ENCODE measurements around the gene CHKB. TPM values are rescaled to one million over a fixed set of nuclear protein-coding genes. Genes with fewer than 3 reads are reported as not detected.
"Not testable (repeated sequence)": the region's sequence is repeated elsewhere in the genome, so short reads cannot be mapped to it uniquely, and the experiment has no call there.

Gene CHKB
- total RNA-seq, 1 experiment from 2014 or later: 55.1 TPM

- ChIA-PET POLR2A (no interaction called here), CTCF (no interaction called here), RAD21 (ENCODE audit: low non-redundant PET in 1 of 2, low total read pairs in 2 of 2, uncharacterized antibody in 2 of 2, unreplicated experiment in 2 of 2) (no interaction called here)
Observed at GRCh38 chr22:50609599-50609998, 26.9 kb upstream of the CHKB start.

DNA sequence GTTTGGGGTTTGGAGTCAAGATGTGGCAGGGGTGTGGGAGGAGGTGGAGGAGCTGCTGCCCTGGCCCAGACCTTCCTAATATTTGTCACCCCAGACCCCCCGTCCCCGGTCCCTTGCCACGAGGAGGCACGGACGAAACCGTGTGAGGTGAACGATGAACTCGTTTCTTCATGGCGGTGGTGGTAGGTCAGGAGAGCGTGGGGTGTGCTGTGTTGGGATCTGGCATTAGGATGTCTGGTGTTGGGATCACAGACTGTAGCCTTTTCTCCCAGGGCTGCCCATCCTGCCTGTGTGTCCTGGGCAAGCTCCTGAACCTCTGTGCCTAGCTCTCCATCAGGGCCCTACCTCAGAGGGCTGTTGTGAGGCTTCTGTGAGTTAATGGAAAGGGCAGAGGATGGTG, 26.3 kb upstream of the CHKB start:
- no peak for ATAC-seq
- Histone ChIP-seq H3K27me3 (ENCODE audit: insufficient read depth, low read length) (no peaks in the 10 kb centered on the region), H3K9me2 (ENCODE audit: insufficient read depth) (no peaks in the 10 kb centered on the region), H3K9ac (ENCODE audit: low read length) (no peak overlapping the region), H3K36me3 (ENCODE audit: control insufficient read depth in 1 of 2, insufficient read depth in 2 of 2, low read length in 2 of 2) (no peaks in the 10 kb centered on the region), H3K4me1 (ENCODE audit: control insufficient read depth in 1 of 2, insufficient read depth in 2 of 2, low read length in 2 of 2) (peaks cover 15 to 19% of the 10 kb centered on the region in 2 experiments), H2AFZ (ENCODE audit: low read depth, low read length, poor library complexity, severe bottlenecking) (no peak overlapping the region), H4K20me1 (ENCODE audit: insufficient read depth) (no peaks in the 10 kb centered on the region), H3K4me2 (ENCODE audit: low read length) (no peak overlapping the region), H3K9me3 (ENCODE audit: control insufficient read depth in 1 of 2, insufficient read depth in 1 of 2, low read depth in 1 of 2, low read length in 2 of 2) (no peaks in the 10 kb centered on the region), H3K4me3 (replicated peaks in 1 of 2; ENCODE audit: low read depth in 1 of 2, low read length in 2 of 2) (no peak overlapping the region), H3K27ac (ENCODE audit: low read depth, low read length) (no peak overlapping the region), H3K79me2 (ENCODE audit: insufficient read depth, low read length) (no peaks in the 10 kb centered on the region)
- TF ChIP-seq SRF (IDR thresholded peaks at IDR 0.05; ENCODE audit: low read depth) (no peak), ZFX (IDR thresholded peaks at IDR 0.05) (no peak), MAX (IDR thresholded peaks at IDR 0.05) (no peak), POLR2AphosphoS5 (IDR thresholded peaks at IDR 0.05; ENCODE audit: low read depth, low read length) (no peak), POLR2A (IDR thresholded peaks at IDR 0.05; ENCODE audit: borderline replicate concordance, extremely low read depth, insufficient read depth, insufficient read length) (no peak), RAD21 (IDR thresholded peaks at IDR 0.05; ENCODE audit: low read depth) (no peak), CEBPB (IDR thresholded peaks at IDR 0.05; ENCODE audit: low read depth) (no peak), EZH2phosphoT487 (IDR thresholded peaks at IDR 0.05; ENCODE audit: borderline replicate concordance) (no peak), SP1 (IDR thresholded peaks at IDR 0.05; ENCODE audit: low read depth) (no peak), EZH2 (IDR thresholded peaks at IDR 0.05) (no peak)
- TF ChIP-seq, protein P1, sequence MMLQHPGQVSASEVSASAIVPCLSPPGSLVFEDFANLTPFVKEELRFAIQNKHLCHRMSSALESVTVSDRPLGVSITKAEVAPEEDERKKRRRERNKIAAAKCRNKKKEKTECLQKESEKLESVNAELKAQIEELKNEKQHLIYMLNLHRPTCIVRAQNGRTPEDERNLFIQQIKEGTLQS (IDR thresholded peaks at IDR 0.05): no peak
- TF ChIP-seq, protein P2, sequence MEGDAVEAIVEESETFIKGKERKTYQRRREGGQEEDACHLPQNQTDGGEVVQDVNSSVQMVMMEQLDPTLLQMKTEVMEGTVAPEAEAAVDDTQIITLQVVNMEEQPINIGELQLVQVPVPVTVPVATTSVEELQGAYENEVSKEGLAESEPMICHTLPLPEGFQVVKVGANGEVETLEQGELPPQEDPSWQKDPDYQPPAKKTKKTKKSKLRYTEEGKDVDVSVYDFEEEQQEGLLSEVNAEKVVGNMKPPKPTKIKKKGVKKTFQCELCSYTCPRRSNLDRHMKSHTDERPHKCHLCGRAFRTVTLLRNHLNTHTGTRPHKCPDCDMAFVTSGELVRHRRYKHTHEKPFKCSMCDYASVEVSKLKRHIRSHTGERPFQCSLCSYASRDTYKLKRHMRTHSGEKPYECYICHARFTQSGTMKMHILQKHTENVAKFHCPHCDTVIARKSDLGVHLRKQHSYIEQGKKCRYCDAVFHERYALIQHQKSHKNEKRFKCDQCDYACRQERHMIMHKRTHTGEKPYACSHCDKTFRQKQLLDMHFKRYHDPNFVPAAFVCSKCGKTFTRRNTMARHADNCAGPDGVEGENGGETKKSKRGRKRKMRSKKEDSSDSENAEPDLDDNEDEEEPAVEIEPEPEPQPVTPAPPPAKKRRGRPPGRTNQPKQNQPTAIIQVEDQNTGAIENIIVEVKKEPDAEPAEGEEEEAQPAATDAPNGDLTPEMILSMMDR (IDR thresholded peaks at IDR 0.05 in 2 of 3, conservative IDR thresholded peaks at IDR 0.05 in 1 of 3; ENCODE audit: borderline replicate concordance in 1 of 3, insufficient read depth in 1 of 3, low read depth in 2 of 3, low read length in 2 of 3): no peak
- RAD21 ChIA-PET (ENCODE audit: low non-redundant PET in 1 of 2, low total read pairs in 2 of 2, uncharacterized antibody in 2 of 2, unreplicated experiment in 2 of 2): no interaction called here
- POLR2A ChIA-PET: no interaction called here
- no peak for DNase-seq (ENCODE audit: low read depth, low spot score)
- intact Hi-C loops (cut with micrococcal nuclease): no loop called here
- CTCF ChIA-PET: no interaction called here
- no TSS peak for BruUV-seq (replicated peaks)

More at GRCh38 chr22:50609599-50609998, 26.9 kb upstream of the CHKB start:
- no peaks in the 10 kb centered on the region for H3K9me3 ChIP-seq (ENCODE audit: control insufficient read depth in 1 of 2, insufficient read depth in 1 of 2, low read depth in 1 of 2, low read length in 2 of 2)
- intact Hi-C loops (cut with micrococcal nuclease): no loop called here
- H4K20me1 ChIP-seq (ENCODE audit: insufficient read depth): no peaks in the 10 kb centered on the region
- no peak overlapping the region for H3K4me2 ChIP-seq (ENCODE audit: low read length)
- H3K4me3 ChIP-seq (replicated peaks in 1 of 2; ENCODE audit: low read depth in 1 of 2, low read length in 2 of 2): no peak overlapping the region
- H2AFZ ChIP-seq (ENCODE audit: low read depth, low read length, poor library complexity, severe bottlenecking): no peak overlapping the region
- ATAC-seq: no peak
- no peaks in the 10 kb centered on the region for H3K36me3 ChIP-seq (ENCODE audit: control insufficient read depth in 1 of 2, insufficient read depth in 2 of 2, low read length in 2 of 2)
- H3K79me2 ChIP-seq (ENCODE audit: insufficient read depth, low read length): no peaks in the 10 kb centered on the region
- peaks cover 19 to 25% of the 10 kb centered on the region in 2 experiments for H3K4me1 ChIP-seq (ENCODE audit: control insufficient read depth in 1 of 2, insufficient read depth in 2 of 2, low read length in 2 of 2)
- no TSS peak for BruUV-seq (replicated peaks)
- DNase-seq (ENCODE audit: low read depth, low spot score): no peak
- H3K27ac ChIP-seq (ENCODE audit: low read depth, low read length): no peak overlapping the region
- H3K27me3 ChIP-seq (ENCODE audit: insufficient read depth, low read length): no peaks in the 10 kb centered on the region
- H3K9ac ChIP-seq (ENCODE audit: low read length): no peak overlapping the region
- H3K9me2 ChIP-seq (ENCODE audit: insufficient read depth): no peaks in the 10 kb centered on the region
- no peak for TF ChIP-seq POLR2AphosphoS5 (IDR thresholded peaks at IDR 0.05; ENCODE audit: low read depth, low read length)
- TF ChIP-seq JUND (IDR thresholded peaks at IDR 0.05): no peak
- TF ChIP-seq RAD21 (IDR thresholded peaks at IDR 0.05; ENCODE audit: low read depth): no peak

DNA sequence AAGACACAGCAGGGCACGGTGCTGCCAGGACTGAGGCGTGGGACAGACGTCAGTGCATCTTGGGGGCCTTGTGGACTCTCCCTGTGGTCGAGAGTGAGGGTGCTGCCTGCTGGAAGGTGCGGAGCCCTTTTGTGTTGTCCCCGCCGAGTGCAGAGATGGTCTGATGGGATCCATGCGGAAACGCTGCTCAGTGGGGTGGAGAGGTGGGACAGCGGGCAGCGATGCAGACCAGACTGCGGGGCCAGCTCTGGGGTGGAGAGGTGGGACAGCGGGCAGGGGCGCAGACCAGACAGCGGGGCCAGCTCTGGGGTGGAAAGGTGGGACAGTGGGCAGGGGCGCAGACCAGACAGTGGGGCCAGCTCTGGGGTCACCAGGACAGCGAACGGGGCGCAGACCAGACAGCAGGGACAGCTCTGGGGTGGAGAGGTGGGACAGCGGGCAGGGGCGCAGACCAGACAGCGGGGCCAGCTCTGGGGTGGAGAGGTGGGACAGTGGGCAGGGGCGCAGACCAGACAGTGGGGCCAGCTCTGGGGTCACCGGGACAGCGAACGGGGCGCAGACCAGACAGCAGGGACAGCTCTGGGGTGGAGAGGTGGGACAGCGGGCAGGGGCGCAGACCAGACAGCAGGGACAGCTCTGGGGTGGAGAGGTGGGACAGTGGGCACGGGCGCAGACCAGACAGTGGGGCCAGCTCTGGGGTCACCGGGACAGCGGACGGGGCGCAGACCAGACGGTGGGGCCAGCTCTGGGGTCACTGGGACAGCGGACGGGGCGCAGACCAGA, 25.6 kb upstream of the CHKB start:
- H2AFZ ChIP-seq (ENCODE audit: low read depth, low read length, poor library complexity, severe bottlenecking); DNase-seq (ENCODE audit: low read depth, low spot score); H3K9me2 ChIP-seq (ENCODE audit: insufficient read depth); H3K36me3 ChIP-seq (ENCODE audit: control insufficient read depth in 1 of 2, insufficient read depth in 2 of 2, low read length in 2 of 2); ATAC-seq; H3K9ac ChIP-seq (ENCODE audit: low read length); H3K79me2 ChIP-seq (ENCODE audit: insufficient read depth, low read length); H3K27ac ChIP-seq (ENCODE audit: low read depth, low read length); H3K4me2 ChIP-seq (ENCODE audit: low read length); intact Hi-C loops (cut with micrococcal nuclease); H4K20me1 ChIP-seq (ENCODE audit: insufficient read depth); H3K4me3 ChIP-seq (replicated peaks in 1 of 2; ENCODE audit: low read depth in 1 of 2, low read length in 2 of 2); H3K27me3 ChIP-seq (ENCODE audit: insufficient read depth, low read length); BruUV-seq (replicated peaks); H3K9me3 ChIP-seq (ENCODE audit: control insufficient read depth in 1 of 2, insufficient read depth in 1 of 2, low read depth in 1 of 2, low read length in 2 of 2); POLR2A ChIA-PET; CTCF ChIA-PET; RAD21 ChIA-PET (ENCODE audit: low non-redundant PET in 1 of 2, low total read pairs in 2 of 2, uncharacterized antibody in 2 of 2, unreplicated experiment in 2 of 2): not testable (repeated sequence)
- H3K4me1 ChIP-seq (ENCODE audit: control insufficient read depth in 1 of 2, insufficient read depth in 2 of 2, low read length in 2 of 2): peaks cover 8 to 12% of the 10 kb centered on the region in 2 experiments
